HUDEP-2 (cell line): ENCODE data around the gene RSU1.

Experiments used
- DNase-seq, 76 experiments: peaks; one replicate each; lab custom pipeline; 2025; ENCODE audit not compliant: unreplicated experiment in 76 of 76; lab: John Stamatoyannopoulos, UW

The RSU1 gene

DNA sequence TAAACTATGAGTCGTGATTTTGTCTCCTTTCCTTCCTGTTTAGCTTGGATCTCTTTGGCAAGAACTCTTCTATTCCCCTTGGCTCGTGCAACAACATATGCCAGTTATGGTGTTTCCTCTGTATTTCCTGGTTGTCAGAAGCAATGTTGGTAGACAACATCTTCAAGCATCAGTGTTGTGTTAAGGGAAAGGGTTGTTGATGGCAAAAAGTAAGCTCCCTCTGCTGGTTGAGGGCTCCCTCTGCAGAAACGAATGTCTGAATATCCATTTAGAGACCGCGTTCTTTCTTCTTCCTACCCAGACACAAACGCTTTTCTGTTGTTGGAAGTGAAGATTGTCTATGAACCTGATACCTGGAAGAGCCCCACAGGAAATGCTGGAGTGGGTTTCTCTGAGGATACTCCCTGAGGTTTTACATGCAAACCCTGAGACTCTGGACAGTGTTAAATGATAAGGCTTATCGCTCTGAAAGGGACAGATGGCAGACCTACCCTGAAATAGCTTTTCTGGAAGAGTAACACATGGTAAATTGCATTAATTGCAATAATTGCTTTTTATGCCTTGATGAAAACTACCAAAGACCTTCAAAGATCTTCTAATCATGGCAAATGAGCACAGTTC is 272.0 kb downstream of the RSU1 start:
- DNase-seq = peak in 18 of 76 experiments; percentile 3 to 44 (median 20)

DNA sequence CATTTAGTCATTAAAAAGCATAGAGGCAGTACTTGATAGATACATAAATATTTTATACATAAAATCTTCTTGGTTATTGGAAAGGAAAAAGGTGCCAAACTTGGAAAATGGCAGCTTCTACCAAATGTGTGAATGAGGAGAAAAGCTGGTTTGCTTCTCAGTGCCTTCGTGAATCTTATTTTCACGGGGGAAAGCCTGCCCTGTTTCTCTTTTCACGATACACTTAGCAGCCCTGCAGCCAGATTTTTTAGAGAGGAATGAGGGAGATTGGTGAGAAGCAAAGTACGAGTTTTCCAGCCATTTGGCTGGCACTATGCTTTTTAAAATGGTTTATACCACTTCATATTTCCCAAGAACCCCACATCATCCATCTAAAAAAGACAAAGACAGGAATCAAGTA is 272.6 kb downstream of the RSU1 start:
- no peak for DNase-seq

DNA sequence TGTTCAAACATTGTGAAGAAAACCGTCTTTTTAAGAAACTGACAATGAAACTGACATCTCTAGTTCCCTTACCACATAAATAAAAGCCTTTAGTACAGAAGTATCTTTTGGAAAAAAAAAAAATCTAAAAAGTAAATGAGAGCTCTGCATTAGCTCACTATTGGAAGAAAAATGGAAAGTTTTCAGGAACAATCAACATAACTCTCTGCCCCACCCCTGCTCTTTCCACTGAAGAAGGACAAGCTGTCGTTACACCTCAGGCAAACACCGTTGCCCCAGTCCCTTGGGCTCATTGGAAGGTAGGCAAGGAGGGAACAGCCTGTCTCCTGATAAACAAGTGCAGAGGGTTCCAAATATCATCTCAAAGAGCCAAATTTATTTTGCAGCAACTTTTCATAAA is 273.1 kb downstream of the RSU1 start:
- DNase-seq = no peak
